Neuron (in vitro differentiated cells): ENCODE results near the gene RAPGEF1.
"Not testable (repeated sequence)": the region's sequence is repeated elsewhere in the genome, so short reads cannot be mapped to it uniquely, and the experiment has no call there.

Experiments used
- H2AFZ ChIP-seq: one replicate; pipeline ENCODE4 v1.6.1; 2013; ENCODE audit warnings: low read depth, mild to moderate bottlenecking, inconsistent platforms, low read length, moderate library complexity
- H3K27me3 ChIP-seq: one replicate; pipeline ENCODE4 v1.6.1; 2013; ENCODE audit warnings: low read length; ENCODE audit not compliant: insufficient read depth
- H3K36me3 ChIP-seq: one replicate; pipeline ENCODE4 v1.6.1; 2013; ENCODE audit warnings: low read length; ENCODE audit not compliant: insufficient read depth
- H3K4me1 ChIP-seq: one replicate; pipeline ENCODE4 v1.6.1; 2013; ENCODE audit warnings: low read length; ENCODE audit not compliant: insufficient read depth
- H3K4me3 ChIP-seq: 2 replicates; pipeline ENCODE4 v1.5.1; 2013; ENCODE audit warnings: mild to moderate bottlenecking, low read length, moderate library complexity
- H3K9me3 ChIP-seq: one replicate; pipeline ENCODE4 v1.6.1; 2013; ENCODE audit warnings: low read length

The RAPGEF1 gene

GRCh38 chr9:131693651-131694597 is 46.0 kb downstream of the RAPGEF1 start:
- Histone ChIP-seq H3K27me3 (no peaks in the 10 kb centered on the region), H3K36me3 (no peaks in the 10 kb centered on the region), H3K9me3 (no peaks in the 10 kb centered on the region), H3K4me3 (no peak overlapping the region), H3K4me1 (peaks cover 24% of the 10 kb centered on the region), H2AFZ (no peak overlapping the region)

- no peak overlapping the region for H2AFZ ChIP-seq
- no peaks in the 10 kb centered on the region for H3K9me3 ChIP-seq
- no peaks in the 10 kb centered on the region for H3K36me3 ChIP-seq
- H3K4me1 ChIP-seq = peaks cover 24% of the 10 kb centered on the region
- H3K4me3 ChIP-seq = no peak overlapping the region
- no peaks in the 10 kb centered on the region for H3K27me3 ChIP-seq
These were observed 47.0 kb downstream of the RAPGEF1 start for GRCh38 chr9:131692612-131693562.

DNA sequence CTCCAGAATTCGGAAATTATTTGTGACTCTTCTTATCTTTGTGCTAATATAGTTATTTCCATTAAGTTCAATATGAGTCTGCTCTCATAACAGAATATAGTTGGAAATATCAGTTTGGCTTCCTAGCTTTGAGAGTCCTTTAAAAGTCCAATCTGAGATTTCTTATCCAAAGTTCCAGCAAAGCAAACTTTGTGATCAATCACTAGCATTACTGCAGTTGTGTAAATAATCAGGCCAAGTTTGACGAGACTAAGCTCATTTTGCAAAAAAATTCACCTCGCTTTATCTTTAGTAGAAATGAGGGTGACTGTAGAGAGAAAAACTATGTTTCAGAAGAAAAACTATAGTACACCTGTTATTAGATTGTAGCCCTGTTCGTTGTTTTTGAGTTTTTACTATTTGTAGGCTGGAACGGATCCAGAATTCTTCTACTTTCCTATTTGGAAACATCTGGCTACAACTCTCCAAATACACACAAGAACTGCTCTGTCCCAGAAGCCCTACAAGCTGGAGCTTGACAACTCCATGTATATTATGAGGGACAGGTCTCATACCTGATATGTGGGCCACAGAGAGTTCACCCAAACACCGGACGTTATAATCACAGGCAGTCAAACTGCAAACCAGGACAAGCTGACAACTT is 47.8 kb downstream of the RAPGEF1 start:
- peaks cover 16% of the 10 kb centered on the region for H3K4me1 ChIP-seq
- H3K27me3 ChIP-seq = no peaks in the 10 kb centered on the region
- no peak overlapping the region for H3K4me3 ChIP-seq
- no peaks in the 10 kb centered on the region for H3K36me3 ChIP-seq
- H3K9me3 ChIP-seq = no peaks in the 10 kb centered on the region
- H2AFZ ChIP-seq = no peak overlapping the region

- H3K27me3 ChIP-seq = no peaks in the 10 kb centered on the region
- H3K4me3 ChIP-seq = no peak overlapping the region
- H3K36me3 ChIP-seq = no peaks in the 10 kb centered on the region
- H3K9me3 ChIP-seq = no peaks in the 10 kb centered on the region
- H2AFZ ChIP-seq = no peak overlapping the region
- H3K4me1 ChIP-seq = peaks cover 15% of the 10 kb centered on the region
These were observed 48.8 kb downstream of the RAPGEF1 start for GRCh38 chr9:131690941-131691573.

GRCh38 chr9:131690462-131690861 is 49.4 kb downstream of the RAPGEF1 start:
- Histone ChIP-seq H3K36me3 (no peaks in the 10 kb centered on the region), H3K9me3 (no peaks in the 10 kb centered on the region), H3K27me3 (no peaks in the 10 kb centered on the region), H3K4me3 (no peak overlapping the region), H3K4me1 (peaks cover 9% of the 10 kb centered on the region), H2AFZ (no peak overlapping the region)

DNA sequence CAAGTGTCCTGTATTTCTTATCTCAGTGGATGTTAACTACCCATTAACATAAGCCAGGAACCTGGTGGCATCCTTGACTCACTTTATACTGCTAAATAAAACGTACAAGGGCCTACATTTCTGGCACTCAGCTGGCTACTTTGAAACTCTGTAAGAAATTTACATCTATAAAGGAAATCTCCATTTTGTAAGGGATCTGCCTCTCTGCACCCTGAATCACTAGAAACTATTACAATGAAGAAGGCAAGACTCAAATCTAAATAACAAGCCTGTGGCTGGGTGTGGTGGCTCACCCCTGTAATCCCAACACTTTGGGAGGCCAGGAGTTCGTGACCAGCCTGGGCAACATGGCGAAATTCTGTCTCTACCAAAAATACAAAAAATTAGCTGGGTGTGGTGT is 51.5 kb downstream of the RAPGEF1 start:
- H3K9me3 ChIP-seq = no peaks in the 10 kb centered on the region
- no peaks in the 10 kb centered on the region for H3K36me3 ChIP-seq
- H3K27me3 ChIP-seq = no peaks in the 10 kb centered on the region
- H3K4me3 ChIP-seq = no peak overlapping the region
- no peak overlapping the region for H2AFZ ChIP-seq
- H3K4me1 ChIP-seq = peaks cover under 1% of the 10 kb centered on the region

- Histone ChIP-seq H2AFZ (no peak overlapping the region), H3K4me1 (peaks cover 8% of the 10 kb centered on the region), H3K36me3 (no peaks in the 10 kb centered on the region), H3K9me3 (no peaks in the 10 kb centered on the region), H3K4me3 (no peak overlapping the region), H3K27me3 (no peaks in the 10 kb centered on the region)
These were observed 53.8 kb downstream of the RAPGEF1 start for GRCh38 chr9:131685753-131686706.

DNA sequence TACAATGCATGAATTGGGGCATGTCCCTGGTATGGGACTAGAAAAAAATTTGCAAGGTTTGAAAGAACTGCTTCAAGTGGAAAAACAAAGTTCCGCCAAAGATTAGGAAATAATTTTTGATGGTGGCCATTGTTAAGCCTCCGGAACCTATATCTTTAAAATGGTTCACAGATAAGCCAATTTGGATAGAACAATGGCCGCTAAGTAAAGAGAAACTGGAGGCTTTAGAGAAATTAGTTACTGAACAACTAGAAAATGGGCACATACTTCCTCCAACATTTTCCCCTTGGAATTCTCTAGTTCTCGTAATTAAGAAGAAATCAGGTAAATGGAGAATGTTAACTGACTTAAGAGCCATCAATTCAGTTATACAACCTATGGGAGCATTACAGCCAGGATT is 56.8 kb downstream of the RAPGEF1 start:
- H2AFZ ChIP-seq, H3K36me3 ChIP-seq, H3K4me3 ChIP-seq, H3K27me3 ChIP-seq, H3K9me3 ChIP-seq: not testable (repeated sequence)
- peaks cover 30% of the 10 kb centered on the region for H3K4me1 ChIP-seq

- Histone ChIP-seq H3K4me1 (peaks cover 38% of the 10 kb centered on the region), H3K36me3 (no peaks in the 10 kb centered on the region), H2AFZ (no peak overlapping the region), H3K4me3 (no peak overlapping the region), H3K27me3 (no peaks in the 10 kb centered on the region), H3K9me3 (no peaks in the 10 kb centered on the region)
These were observed 57.6 kb downstream of the RAPGEF1 start for GRCh38 chr9:131682261-131682660.

GRCh38 chr9:131681826-131682225 is 58.0 kb downstream of the RAPGEF1 start:
- H3K4me1 ChIP-seq = peaks cover 41% of the 10 kb centered on the region
- not testable (repeated sequence) for H3K9me3 ChIP-seq, H2AFZ ChIP-seq, H3K4me3 ChIP-seq, H3K36me3 ChIP-seq, H3K27me3 ChIP-seq

DNA sequence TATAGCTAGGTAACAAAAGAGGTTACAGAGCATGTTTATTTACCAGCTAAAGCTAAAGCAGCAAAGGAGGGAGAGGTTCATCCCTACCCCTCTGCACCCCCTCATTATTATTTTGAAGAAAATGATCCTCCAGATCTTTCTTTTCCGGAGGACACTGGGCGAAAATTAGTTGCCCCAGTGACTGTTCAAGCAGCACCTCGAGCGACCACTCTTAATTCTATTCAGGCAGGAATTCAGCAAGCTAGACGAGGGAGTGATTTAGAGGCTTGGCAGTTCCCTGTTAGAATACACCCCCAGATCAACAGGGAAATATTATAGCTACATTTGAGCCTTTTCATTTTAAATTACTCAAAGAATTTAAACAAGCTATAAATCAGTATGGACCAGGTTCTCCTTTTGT is 58.8 kb downstream of the RAPGEF1 start:
- H3K4me3 ChIP-seq, H3K27me3 ChIP-seq, H3K36me3 ChIP-seq, H2AFZ ChIP-seq, H3K9me3 ChIP-seq: not testable (repeated sequence)
- H3K4me1 ChIP-seq = peaks cover 41% of the 10 kb centered on the region
